Measurements from ENCODE around the gene WNT9B. TPM values are rescaled to one million over a fixed set of nuclear protein-coding genes. Genes with fewer than 3 reads are reported as not detected.

Gene WNT9B
- total and polyA plus RNA-seq, 2 experiments from 2014 or later: 0.17 TPM; not detected in 1

- no peak for TF ChIP-seq EZH2 (IDR thresholded peaks at IDR 0.05; ENCODE audit: low read depth, unreplicated experiment)
- no peak for TF ChIP-seq EZH2phosphoT487 (IDR thresholded peaks at IDR 0.05; ENCODE audit: unreplicated experiment)
Observed at GRCh38 chr17:46930051-46930450, 78.7 kb downstream of the WNT9B start (continued).

- no peaks in the 10 kb centered on the region for H3F3A ChIP-seq (replicated peaks; ENCODE audit: low read depth)
- ATAC-seq (no peak), DNase-seq (ENCODE audit: low spot score) (no peak)
- H3K27me3 ChIP-seq (ENCODE audit: insufficient read depth): no peaks in the 10 kb centered on the region
- no peak for TF ChIP-seq STAT1 (IDR thresholded peaks at IDR 0.05; ENCODE audit: unreplicated experiment)
- TF ChIP-seq CREB1 (CRISPR knock-in tag; IDR thresholded peaks at IDR 0.05; ENCODE audit: low read depth): no peak
- TF ChIP-seq EZH2 (IDR thresholded peaks at IDR 0.05; ENCODE audit: low read depth, unreplicated experiment): no peak
- TF ChIP-seq ETS1 (IDR thresholded peaks at IDR 0.05): no peak
- no peak for TF ChIP-seq NANOG (IDR thresholded peaks at IDR 0.05; ENCODE audit: borderline replicate concordance)
- TF ChIP-seq ZNF462 (CRISPR knock-in tag; IDR thresholded peaks at IDR 0.05): no peak
- TF ChIP-seq REST (IDR thresholded peaks at IDR 0.05; ENCODE audit: unreplicated experiment): no peak
- no peak for TF ChIP-seq ZNF114 (CRISPR knock-in tag; IDR thresholded peaks at IDR 0.05)
- TF ChIP-seq POLR2AphosphoS5 (IDR thresholded peaks at IDR 0.05; ENCODE audit: low read depth): no peak
- TF ChIP-seq JUNB (IDR thresholded peaks at IDR 0.05; ENCODE audit: unreplicated experiment): no peak
- TF ChIP-seq ZNF331 (CRISPR knock-in tag; IDR thresholded peaks at IDR 0.05; ENCODE audit: low read depth): no peak
- no peak for TF ChIP-seq CTCF (conservative IDR thresholded peaks at IDR 0.05; ENCODE audit: low read depth in 2 of 2)
- TF ChIP-seq EZH2phosphoT487 (IDR thresholded peaks at IDR 0.05; ENCODE audit: unreplicated experiment): no peak
- Mint-ChIP-seq H3K9me3 (no peaks in the 10 kb centered on the region), H3K4me3 (no peak overlapping the region), H3K27ac (no peak overlapping the region), H3K36me3 (ENCODE audit: low read depth) (peaks cover 54% of the 10 kb centered on the region), H3K27me3 (ENCODE audit: insufficient read depth, low read depth, poor library complexity) (no peaks in the 10 kb centered on the region), H3K4me1 (no peaks in the 10 kb centered on the region)
- H3K9me2 ChIP-seq (ENCODE audit: insufficient read depth): no peaks in the 10 kb centered on the region
- no peak overlapping the region for H3K4me2 ChIP-seq
- H3K4me3 ChIP-seq: no peak overlapping the region
- H2AFZ ChIP-seq: no peak overlapping the region
- H3K79me2 ChIP-seq (replicated peaks; ENCODE audit: insufficient read depth): peaks cover 26% of the 10 kb centered on the region
- no peak overlapping the region for H3K27ac ChIP-seq (ENCODE audit: low read depth)
- H3K36me3 ChIP-seq (ENCODE audit: insufficient read depth): peaks cover 29% of the 10 kb centered on the region
- no peaks in the 10 kb centered on the region for H3K4me1 ChIP-seq (ENCODE audit: insufficient read depth)
- peaks cover 23% of the 10 kb centered on the region for H4K20me1 ChIP-seq (replicated peaks; ENCODE audit: insufficient read depth)
Observed at GRCh38 chr17:46931596-46931995, 80.2 kb downstream of the WNT9B start.

Measured in GM23338 (cell line).